Panc1 (cell line): ENCODE measurements around the gene FCN1. TPM values are rescaled to one million over a fixed set of nuclear protein-coding genes. Genes with fewer than 3 reads are reported as not detected.

Source experiments
- ATAC-seq: fragments of 200-7000 bp; cut with Tn5 transposase; 2 replicates; pipeline ENCODE4 v1.9.1; 2020; ENCODE audit warnings: mild to moderate bottlenecking, moderate library complexity
- BruUV-seq: library from RNA; stranded (reverse); fragments of 400-500 nt; replicated peaks from 2 replicates; lab custom pipeline; 2021; lab: Mats Ljungman, UMichigan
- CTCF ChIA-PET: fragments of 300-600 bp; sonication (Branson Sonifier 250); formaldehyde crosslinking; loops from one replicate; lab custom pipeline; 2022; ENCODE audit warnings: antibody characterized with exemption; lab: Charles Lee
- POLR2A ChIA-PET: fragments of 300-600 bp; sonication (Branson Sonifier 250); formaldehyde crosslinking; loops from one replicate; lab custom pipeline; 2022; ENCODE audit warnings: antibody characterized with exemption; lab: Charles Lee
- DNase-seq: peaks from one replicate; pipeline ENCODE4 v3.0.0-alpha.2; 2010; ENCODE audit warnings: low read depth, low spot score
- H3K27ac ChIP-seq: 2 replicates; pipeline ENCODE4 v1.5.1; 2011; ENCODE audit warnings: mild to moderate bottlenecking, low read length, inconsistent platforms
- H3K27me3 ChIP-seq: fragments of 200-500 bp; sonication (Bioruptor generic); 2 replicates; pipeline ENCODE4 v1.6.0; 2014; ENCODE audit warnings: low read length, inconsistent platforms; ENCODE audit not compliant: control insufficient read depth, insufficient read depth
- H3K36me3 ChIP-seq: fragments of 200-500 bp; sonication (Bioruptor generic); 2 replicates; pipeline ENCODE4 v1.5.1; 2014; ENCODE audit warnings: inconsistent platforms, mild to moderate bottlenecking, low read length, moderate library complexity; ENCODE audit not compliant: control insufficient read depth, insufficient read depth
- H3K4me1 ChIP-seq: 2 replicates; pipeline ENCODE4 v1.5.1; 2011; ENCODE audit warnings: inconsistent platforms, mild to moderate bottlenecking, low read length, moderate library complexity; ENCODE audit not compliant: control insufficient read depth, insufficient read depth
- H3K4me3 ChIP-seq, 2 experiments: 2 replicates each; pipeline ENCODE4 v1.5.1; 2011 to 2012; ENCODE audit warnings: low read depth in 2 of 2, low read length in 2 of 2, mild to moderate bottlenecking in 2 of 2, inconsistent platforms in 1 of 2, moderate library complexity in 1 of 2
- H3K9me3 ChIP-seq: fragments of 200-500 bp; sonication (Bioruptor generic); 2 replicates; pipeline ENCODE4 v1.5.1; 2014; ENCODE audit warnings: low read depth, mild to moderate bottlenecking, inconsistent platforms, low read length, moderate library complexity; ENCODE audit not compliant: control insufficient read depth, insufficient read depth
- CTCF ChIP-seq: fragments of 450-650 bp; IDR thresholded peaks from 2 replicates; pipeline ENCODE4 v1.5.1; 2017; ENCODE audit warnings: mild to moderate bottlenecking
- POLR2AphosphoS5 ChIP-seq: IDR thresholded peaks from 2 replicates; pipeline ENCODE4 v1.6.1; 2012; ENCODE audit warnings: mild to moderate bottlenecking, low read depth, low read length, moderate library complexity
- REST ChIP-seq, 2 experiments: IDR thresholded peaks; 2 replicates each; pipeline ENCODE4 v1.6.1; 2011 to 2012; ENCODE audit warnings: low read depth in 2 of 2, control low read depth in 1 of 2, low read length in 1 of 2, mild to moderate bottlenecking in 1 of 2, moderate library complexity in 1 of 2; ENCODE audit not compliant: insufficient read depth in 1 of 2
- SIN3A ChIP-seq: IDR thresholded peaks from 2 replicates; pipeline ENCODE4 v1.6.1; 2012; ENCODE audit warnings: low read depth, mild to moderate bottlenecking, low read length, moderate library complexity, borderline replicate concordance; ENCODE audit not compliant: insufficient read depth
- TCF7L2 ChIP-seq: IDR thresholded peaks from 2 replicates; pipeline ENCODE4 v1.6.1; 2011; ENCODE audit warnings: mild to moderate bottlenecking, low read depth, low read length, inconsistent platforms
- in situ Hi-C: cut with HindIII; loops from 2 replicates; pipeline ENCODE4 v1.10.0; 2016; ENCODE audit warnings: low sequenced_read_pairs, low pct_unique_long_range_greater_than_20kb
- intact Hi-C: fragments of 100-400 bp; cut with micrococcal nuclease; formaldehyde crosslinking; loops from one replicate; pipeline ENCODE4 v1.10.0; 2022; ENCODE audit not compliant: unreplicated experiment
- total RNA-seq: library from RNA; stranded (reverse); gene quantifications from one replicate; pipeline ENCODE4 v1.2.1, GENCODE V29; 2021; ENCODE audit not compliant: unreplicated experiment

Gene FCN1
- total RNA-seq, 1 experiment from 2014 or later, result not detected

GRCh38 chr9:134886413-134886913, 31.2 kb downstream of the FCN1 start:
- no peak for TF ChIP-seq TCF7L2
- Histone ChIP-seq H3K4me1 (no peaks in the 10 kb centered on the region), H3K27me3 (no peaks in the 10 kb centered on the region; the same call in 1 of the 2 replicates), H3K27ac (no peak overlapping the region), H3K4me3 (no peak overlapping the region), H3K36me3 (no peaks in the 10 kb centered on the region), H3K9me3 (no peaks in the 10 kb centered on the region)
- no TSS peak for BruUV-seq
- CTCF ChIA-PET, result no interaction called here
- no peak for ATAC-seq
- intact Hi-C loops, result no loop called here
- in situ Hi-C loops, result no loop called here
- DNase-seq, result no peak
- POLR2A ChIA-PET, result no interaction called here

- Histone ChIP-seq H3K27ac (no peak overlapping the region), H3K4me3 (no peak overlapping the region), H3K4me1 (no peaks in the 10 kb centered on the region), H3K9me3 (no peaks in the 10 kb centered on the region), H3K36me3 (no peaks in the 10 kb centered on the region), H3K27me3 (no peaks in the 10 kb centered on the region; the same call in 1 of the 2 replicates)
- DNase-seq (no peak), ATAC-seq (no peak)
- intact Hi-C loops (no loop called here), in situ Hi-C loops (no loop called here)
- POLR2A ChIA-PET, result no interaction called here
- CTCF ChIA-PET, result no interaction called here
- BruUV-seq, result no TSS peak
- TF ChIP-seq CTCF (no peak), TCF7L2 (no peak), POLR2AphosphoS5 (no peak), SIN3A (no peak), REST (IDR thresholded peaks at IDR 0.05; ENCODE audit: insufficient read depth in 1 of 2, low read depth in 2 of 2, low read length in 1 of 2) (no peak)
Measured at GRCh38 chr9:134885679-134886412, 31.9 kb downstream of the FCN1 start.

GRCh38 chr9:134885001-134885678, 32.6 kb downstream of the FCN1 start:
- ChIA-PET CTCF (no interaction called here), POLR2A (no interaction called here)
- in situ Hi-C loops, result no loop called here
- DNase-seq (no peak), ATAC-seq (no peak)
- BruUV-seq, result no TSS peak
- no peaks in the 10 kb centered on the region for H3K4me1 ChIP-seq
- no peak overlapping the region for H3K27ac ChIP-seq
- H3K27me3 ChIP-seq, result no peaks in the 10 kb centered on the region; the same call in 1 of the 2 replicates
- H3K4me3 ChIP-seq, result no peak overlapping the region
- TF ChIP-seq REST (IDR thresholded peaks at IDR 0.05; ENCODE audit: insufficient read depth in 1 of 2, low read depth in 2 of 2, low read length in 1 of 2) (no peak), POLR2AphosphoS5 (no peak), CTCF (no peak), TCF7L2 (no peak), SIN3A (no peak)
- intact Hi-C loops, result no loop called here
- no peaks in the 10 kb centered on the region for H3K36me3 ChIP-seq
- no peaks in the 10 kb centered on the region for H3K9me3 ChIP-seq
